NCI-H524 (cell line): Measurements from ENCODE around the gene SWAP70.
"Not testable (repeated sequence)": the region's sequence is repeated elsewhere in the genome, so short reads cannot be mapped to it uniquely, and the experiment has no call there.

Source experiments
- DNase-seq, 2 experiments: peaks; one replicate each; lab custom pipeline; 2025; lab: John Stamatoyannopoulos, UW

The SWAP70 gene

DNA sequence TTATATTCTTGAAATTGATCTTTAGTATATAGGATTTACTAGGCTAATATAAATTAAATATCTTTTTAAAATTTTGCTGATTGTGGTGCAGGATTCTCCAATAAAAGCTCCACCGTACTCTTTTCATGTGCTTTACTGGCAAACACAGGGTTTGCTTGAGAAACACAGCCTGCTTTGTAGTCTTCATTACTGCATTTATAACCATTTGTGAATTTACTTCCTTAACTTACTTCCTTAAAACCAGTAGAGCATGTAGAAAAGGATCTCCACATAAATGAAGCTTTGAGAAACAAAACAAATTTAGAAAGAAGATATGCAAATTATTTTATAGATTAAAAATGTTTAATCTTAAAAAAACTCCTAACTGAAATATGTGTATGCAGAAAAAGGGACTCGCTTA lies 28.8 kb downstream of the SWAP70 start:
- DNase-seq = no peak

DNA sequence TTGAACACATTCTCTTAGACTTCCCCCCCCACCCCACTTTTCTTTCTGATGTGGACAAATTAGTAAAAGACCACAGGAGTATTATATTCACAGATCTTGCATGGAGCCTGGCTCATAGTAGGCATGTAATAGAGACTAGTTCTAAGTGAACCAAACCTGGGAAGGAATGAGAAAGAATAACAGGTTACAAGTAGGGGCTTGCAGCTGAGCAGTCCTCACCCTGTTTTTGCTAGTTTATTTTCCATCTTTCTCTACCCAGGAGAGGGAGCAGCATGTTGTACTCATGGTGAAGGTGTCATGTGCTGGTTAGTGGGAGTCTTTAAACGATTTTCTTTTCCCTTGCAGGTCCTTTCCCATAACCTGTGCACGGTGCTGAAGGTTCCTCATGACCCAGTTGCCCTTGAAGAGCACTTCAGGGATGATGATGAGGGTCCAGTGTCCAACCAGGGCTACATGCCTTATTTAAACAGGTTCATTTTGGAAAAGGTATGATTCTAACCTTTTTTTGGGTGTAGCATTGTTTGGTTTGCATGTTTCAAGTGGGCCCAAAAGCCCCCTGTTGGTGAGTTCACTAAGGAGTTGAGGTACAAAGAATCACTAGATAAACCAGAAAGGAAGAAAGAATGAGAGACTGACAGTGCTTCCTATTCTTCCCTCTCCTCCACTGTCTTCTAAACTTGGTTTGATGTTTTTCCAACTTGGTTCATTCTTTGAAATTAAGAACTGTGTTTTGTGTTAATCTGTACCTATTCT lies 30.1 kb downstream of the SWAP70 start:
- no peak for DNase-seq

DNA sequence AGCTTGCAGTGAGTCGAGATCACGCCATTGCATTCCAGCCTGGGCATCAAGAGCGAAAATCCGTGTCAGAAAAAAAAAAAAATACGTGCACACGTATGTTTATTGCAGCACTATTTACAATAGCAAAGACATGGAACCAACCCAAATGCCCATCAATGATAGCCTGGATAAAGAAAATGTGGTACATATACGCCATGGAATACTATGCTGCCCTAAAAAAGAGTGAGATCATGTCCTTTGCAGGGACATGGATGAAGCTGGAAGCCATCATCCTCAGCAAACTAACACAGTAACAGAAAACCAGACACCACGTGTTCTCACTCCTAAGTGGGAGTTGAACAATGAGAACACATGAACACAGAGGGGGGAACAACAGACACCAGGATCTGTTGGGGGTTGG lies 31.4 kb downstream of the SWAP70 start:
- DNase-seq = not testable (repeated sequence)

DNA sequence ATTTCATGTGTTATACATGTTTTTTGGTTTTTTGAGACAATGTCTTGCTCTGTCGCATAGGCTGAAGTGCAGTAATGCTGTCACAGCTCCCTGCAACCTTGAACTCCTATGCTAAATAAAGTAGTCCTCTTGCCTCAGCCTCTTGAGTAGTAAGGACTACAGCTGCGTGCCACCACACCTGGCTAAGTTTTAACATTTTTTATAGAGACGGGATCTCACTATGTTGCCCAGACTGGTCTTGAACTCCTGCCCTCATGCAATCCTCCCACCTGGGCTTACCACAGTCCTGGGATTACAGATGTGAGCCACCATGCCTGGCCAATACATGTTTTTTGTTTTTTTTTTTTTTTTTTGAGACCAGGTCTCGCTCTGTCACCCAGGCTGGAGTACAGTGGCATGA lies 33.9 kb downstream of the SWAP70 start:
- no peak for DNase-seq

DNA sequence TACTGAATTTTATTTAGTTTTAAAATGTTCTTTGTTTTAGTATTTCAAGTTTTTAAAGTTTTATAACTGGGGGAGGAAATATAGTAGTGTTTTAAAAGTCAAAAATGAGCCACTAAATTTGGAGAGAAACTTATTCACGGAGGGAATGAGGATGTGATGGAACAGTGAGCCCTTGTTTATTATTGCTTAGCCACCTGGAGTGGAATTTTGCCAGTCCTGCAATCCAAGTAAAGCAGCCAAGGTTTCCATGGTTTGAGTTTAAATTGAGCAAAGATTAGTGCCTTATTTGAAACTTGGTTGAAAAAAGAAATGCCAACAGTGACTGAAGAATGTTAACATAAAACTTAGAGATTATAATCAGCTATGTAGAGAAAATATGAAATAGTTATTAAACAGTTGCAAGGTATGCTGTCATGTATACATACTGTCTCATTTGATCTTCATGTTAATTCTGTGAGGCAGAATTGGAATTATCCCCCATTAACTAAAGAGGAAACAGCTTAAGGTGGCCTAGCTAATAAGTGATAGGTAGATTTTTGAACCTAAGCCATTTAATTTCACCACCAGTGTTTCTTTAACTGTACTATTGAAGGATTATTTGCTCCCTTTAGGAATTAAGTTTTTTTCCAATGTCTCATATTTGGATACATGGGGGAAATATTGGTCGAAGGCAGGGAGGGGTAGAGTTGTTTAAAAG lies 36.4 kb downstream of the SWAP70 start:
- DNase-seq = no peak

DNA sequence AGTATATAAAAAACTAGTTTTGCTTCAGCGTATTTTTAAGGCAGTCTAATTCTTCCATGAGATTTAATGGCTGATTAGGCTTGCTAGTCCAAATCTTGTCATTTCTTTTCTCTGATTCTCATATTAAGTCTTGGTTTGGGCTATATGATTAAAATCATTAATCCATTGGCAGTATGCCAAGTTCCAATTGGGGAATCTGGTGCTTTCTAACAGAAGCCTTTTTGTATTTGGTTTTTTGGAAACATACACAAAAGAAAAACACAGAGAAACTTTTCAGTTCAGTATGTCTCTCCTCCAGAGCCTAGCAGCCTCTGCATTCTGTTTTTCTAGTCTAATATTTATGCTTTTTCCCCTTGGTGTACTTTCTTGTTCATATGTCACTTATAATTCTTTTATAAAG lies 37.9 kb downstream of the SWAP70 start:
- DNase-seq = peak; percentile 5 to 43

DNA sequence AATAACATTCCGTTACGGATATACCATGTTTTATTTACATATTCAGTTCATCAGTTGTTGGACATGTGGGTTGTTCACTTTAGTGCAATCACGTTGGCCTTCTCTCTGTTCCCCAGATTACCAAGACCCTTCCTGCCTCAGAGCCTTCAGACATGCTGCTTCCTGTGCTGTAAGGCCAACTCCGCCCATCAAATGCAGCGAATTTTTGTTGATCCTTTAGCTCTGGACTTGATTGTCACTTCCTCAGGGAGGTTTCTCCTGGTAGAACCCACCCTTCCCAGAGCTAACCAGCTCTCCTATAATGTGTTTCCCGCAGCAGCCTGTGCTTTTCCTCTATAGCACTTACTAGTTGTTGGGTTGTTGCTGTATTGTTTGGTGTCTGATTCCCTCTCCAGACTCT lies 39.4 kb downstream of the SWAP70 start:
- no peak for DNase-seq

DNA sequence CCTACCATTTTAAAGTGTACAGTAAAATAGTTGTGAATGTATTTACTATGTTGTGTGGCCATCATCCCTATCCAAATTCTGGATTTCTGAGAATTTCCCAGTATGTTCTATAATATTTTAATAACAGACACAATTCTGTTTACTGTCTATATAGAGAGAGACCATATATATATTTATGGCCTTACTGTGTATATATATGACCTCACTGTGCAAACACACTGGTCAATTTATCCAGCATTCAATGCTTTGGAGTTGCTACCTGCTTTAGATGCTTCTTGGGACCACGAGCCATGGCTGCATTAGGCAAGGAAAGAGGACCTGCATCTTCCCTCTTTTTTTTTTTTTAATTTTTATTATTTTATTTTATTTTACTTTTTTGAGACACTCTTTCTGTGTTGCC lies 40.2 kb downstream of the SWAP70 start:
- DNase-seq = no peak

DNA sequence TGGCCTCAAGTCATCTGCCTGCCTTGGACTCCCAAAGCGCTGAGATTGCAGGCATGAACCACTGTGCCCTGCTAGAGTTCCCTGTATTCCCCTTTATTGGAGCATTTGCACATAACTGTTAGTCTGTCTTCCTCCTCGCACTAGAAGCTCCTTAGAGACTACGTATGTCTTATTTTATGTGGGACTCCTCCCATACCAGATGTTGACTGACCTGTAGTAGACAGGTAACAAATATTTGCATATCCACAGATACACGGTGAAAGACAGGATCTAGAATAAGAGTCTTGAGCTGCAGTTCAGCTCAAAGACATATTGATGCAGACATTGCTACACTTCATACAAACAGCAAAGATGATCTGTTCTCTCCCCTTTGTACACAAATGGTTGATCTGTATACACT lies 40.7 kb downstream of the SWAP70 start:
- DNase-seq = no peak

DNA sequence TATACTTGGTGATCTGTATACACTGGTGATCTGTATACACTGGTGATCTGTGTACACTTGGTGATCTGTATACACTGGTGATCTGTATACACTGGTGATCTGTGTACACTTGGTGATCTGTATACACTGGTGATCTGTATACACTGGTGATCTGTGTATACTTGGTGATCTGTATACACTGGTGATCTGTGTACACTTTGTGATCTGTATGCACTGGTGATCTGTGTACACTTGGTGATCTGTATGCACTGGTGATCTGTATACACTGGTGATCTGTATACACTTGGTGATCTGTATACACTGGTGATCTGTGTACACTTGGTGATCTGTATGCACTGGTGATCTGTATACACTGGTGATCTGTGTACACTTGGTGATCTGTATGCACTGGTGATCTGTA lies 41.5 kb downstream of the SWAP70 start:
- not testable (repeated sequence) for DNase-seq

DNA sequence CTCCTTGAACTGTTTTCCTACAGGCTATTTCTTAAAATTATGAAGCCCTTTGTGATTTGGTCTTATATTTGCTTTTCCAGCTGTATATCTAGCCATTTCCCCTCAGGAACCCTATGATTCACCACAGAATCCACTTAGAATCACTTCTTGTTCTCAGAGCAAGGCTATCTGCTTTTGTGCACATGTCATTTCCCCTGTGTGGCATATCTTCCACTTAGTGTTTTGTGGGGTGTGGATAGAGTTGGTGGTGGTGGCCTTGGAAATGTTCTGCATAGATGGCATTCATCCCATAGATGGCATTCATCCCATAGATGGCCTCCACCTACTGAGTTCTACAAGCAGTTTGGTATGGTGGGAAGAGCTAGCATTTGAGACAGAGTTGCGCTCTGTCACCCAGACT lies 44.7 kb downstream of the SWAP70 start:
- no peak for DNase-seq

DNA sequence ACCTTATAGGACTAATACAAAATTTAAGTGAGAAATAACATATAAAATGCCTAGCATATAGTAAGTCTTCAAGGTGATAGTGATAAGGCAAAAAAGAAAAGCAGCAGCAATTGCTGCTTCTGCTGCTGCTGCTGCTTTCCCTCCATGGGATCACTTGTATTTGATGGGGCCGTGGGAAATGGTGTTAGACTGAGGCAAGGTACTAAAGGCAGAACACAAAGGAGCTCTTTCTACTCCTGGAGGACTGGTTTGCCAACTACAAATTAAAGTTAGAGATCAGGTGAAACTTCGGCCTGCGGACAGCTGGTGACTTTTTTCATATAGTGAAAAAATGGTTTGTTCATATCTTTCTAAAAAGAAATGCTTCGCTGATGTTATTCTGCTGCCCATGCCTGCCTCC lies 46.3 kb downstream of the SWAP70 start:
- no peak for DNase-seq

DNA sequence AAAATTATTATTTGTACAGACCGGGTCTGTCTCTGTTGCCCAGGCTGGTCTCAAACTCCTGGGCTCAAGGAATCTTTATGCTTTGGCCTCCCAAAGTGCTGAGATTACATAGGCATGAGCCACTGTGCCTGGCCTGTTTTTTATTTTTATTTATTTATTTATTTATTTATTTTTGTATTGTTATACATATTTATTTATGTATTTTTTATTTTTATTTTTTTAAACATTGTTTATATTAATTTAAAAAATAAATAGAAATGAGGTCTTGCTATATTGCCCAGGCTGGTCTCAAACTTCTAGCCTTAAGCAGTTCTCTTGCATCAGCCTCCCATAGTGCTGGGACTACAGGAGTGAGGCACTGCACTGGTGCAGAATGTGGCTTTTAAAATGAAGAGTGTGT lies 47.0 kb downstream of the SWAP70 start:
- no peak for DNase-seq

DNA sequence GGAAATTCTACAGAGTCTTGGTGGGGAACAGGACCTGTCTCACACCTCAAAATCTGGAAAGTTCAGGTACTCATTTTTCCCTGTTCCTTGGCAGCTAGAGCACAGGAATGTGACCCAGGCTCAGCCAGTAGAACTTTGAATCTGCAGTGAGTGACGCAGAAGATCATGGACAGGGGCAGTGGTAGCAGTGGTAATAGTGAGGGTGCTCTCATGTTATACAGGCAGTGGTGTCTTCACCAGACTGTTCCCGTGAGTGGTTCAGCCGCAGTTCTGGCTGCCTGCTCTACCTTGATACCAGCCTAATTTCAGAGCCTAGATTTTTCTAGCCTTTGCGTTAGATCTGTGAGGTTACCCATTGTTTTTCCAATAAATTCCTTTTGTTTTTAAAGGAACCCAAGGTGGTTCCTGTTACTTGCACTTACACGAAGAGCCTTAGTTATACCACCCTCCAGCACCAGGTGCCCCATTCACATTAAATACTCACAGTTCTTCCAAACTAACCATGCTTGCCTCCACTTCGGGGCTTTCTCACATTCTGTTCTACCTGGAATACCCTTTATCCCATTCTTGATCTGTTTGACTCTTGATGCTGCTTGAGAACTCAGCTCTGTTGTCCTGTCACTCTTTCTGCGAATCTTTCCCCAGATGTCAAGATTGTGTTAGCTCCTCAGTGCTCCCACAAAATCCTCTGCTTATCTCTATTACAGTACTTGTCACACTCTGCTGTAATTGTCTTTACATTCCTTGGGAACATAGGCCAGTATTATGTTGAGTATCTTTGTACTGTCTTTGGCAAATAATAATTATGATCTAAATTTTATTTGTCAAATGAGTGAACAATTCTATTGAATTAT lies 47.8 kb downstream of the SWAP70 start:
- DNase-seq = no peak

DNA sequence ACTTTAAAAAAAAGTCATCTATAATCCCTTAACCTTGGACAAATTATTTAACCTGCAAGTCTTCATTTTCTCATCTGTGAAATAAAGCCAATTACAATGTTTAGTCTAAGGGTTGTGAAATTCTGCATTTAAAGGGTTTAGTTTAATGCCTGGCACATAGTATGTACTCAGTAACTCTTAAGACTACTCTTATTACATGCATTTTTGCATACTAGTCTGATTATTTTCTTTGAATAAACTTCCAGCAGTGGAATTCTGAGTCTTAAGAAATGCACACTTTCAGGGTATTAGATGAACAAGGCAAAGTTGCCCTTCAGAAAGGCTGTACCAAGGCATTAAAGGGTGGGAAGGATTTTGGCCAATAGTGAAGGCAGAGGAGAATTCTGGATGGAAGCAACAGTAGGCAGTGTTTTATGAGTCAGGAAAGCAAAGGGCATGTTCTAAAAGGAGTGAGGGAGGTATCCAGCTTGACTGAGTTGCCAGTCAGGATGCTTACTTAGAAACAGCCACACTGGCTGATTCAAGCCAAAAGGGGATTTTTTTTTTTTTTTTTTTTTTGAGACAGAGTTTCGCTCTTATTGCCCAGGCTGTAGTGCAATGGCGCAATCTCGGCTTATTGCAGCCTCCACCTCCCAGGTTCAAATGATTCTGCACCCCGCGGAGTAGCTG lies 50.5 kb downstream of the SWAP70 start:
- DNase-seq = no peak

DNA sequence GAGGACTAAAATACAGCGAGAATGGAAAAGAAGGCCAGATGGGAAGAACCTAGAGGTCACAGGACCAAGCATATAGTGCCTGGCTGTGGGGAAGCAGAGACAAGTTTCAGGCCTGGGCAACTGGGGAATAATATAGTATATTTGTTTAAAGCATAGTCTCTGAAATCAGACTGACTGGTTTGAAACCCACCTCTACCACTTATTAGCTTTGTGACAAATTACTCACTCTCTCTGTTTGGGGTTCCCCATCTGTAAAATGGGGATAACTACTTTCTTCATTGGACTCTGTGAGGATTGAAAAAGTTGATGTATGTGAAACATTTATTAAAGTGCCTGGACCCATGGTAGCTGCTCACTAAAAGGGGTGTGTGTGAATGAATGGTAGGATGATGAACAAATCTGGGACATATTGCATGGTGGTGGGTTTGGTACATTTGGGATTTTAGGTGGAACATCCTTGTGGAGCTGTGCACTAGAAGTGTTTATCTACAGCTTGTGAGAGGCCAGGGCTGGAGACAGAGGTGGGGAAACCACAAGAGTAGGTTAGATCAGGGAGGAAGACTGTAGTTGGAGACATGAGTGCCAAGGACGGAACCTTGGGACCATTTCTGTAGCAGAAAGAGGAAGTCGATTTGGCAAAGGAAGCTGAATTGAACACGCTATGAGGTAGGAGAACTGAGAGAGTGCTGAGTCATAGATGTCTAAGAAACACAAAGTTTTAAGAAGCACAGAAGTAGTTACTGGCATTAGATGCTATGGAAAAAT lies 52.6 kb downstream of the SWAP70 start:
- no peak for DNase-seq

DNA sequence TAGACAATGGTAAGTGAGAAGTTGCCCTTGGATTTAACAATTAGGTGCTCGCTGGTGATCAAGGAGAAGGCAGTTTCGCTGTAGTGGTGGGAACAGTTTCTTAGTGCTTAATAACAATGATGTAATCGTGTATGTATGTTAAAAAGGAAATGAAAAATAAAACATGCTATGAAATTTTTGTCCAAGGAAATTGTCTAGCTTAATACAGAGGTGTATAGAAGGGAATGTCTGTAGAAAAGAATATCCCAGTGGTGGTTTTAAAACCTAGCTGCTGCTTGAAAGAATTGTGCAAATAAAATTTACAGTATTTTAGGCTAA lies 53.1 kb downstream of the SWAP70 start:
- DNase-seq = no peak

DNA sequence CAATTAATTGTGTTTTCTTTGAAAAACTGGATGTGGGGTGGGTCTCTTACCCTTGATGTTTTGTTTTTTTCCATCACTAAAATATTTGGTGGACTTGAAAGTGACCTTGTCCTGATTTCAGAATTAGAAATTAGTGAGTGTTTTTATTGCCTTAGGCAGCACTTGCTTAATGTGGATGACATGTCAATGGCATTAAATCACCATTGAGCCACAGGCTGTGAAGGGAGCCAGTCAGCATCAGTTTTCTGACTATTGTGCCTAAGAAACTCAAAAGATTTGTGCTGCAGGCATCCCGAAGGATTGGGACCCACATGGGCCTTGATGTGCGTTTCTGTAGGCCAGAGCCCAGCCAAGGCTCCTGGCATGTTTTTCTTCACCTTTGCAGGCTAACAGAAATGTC lies 53.8 kb downstream of the SWAP70 start:
- no peak for DNase-seq

DNA sequence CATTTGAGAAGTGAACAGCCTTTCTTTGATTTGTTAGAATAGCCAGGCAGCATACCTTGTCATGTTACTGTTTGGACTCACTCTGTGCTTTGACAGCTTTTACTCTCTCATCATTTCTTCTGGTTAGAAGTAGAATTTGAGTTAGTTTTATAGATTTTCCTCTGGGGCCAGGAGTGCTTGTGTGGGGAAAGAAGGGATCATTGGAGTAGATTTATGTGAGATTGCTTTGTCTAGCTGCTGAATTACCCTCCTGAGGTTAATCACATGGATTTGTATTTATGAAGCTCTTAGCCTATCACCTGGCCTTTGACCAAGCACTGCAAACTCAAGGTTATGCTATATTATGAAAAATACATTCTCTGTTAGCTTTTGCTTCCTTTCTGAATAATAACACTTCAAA lies 54.3 kb downstream of the SWAP70 start:
- DNase-seq = no peak

DNA sequence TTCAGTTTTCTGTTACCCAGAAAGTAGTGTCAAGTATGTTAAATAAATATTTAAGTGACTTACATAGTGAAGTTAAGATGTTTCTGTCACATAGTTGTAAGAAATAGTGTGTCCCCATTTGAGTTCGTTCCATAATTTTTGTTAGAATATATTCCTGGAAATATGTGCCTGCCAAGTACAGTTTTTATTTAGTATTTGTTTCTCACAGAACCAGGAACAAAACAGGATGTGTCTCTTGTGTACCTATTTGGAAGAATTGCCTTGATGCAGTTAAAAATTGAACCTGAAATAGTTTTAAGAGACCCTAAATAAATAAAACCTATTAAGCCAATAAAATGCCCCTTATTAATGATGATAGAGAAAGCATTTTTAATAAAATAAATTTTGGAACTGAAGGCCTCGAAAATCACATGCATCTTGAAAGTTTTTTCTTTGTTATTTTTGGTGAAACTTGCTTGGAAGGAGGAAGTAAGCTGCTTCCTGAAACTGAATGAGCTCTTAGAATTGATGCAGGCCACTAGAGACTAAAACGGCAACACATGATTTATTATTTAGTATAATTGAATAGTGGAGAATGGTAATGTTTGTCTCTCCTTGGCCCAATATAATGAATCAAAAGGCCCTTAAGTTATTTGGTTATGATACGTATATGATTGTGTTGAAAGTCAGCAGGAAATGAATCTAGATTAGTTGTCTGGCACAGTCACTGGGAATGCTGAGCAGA lies 55.9 kb downstream of the SWAP70 start:
- DNase-seq = no peak

DNA sequence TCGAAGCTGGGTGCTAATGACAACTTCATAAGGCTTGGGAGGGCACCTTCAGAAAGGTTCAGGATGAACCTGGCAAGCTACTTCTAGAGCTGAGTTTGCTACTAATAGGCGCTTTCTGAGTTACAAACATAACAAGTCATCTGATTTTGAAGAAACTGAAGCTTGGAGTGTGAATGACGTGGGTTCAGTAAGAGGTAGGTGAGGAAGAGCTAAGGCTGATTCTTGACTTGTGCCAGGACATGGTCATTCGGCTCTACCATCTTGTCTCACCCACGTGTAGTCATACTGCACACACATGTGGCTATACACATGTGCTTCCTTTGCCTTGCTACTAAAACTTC lies 56.4 kb downstream of the SWAP70 start:
- DNase-seq = no peak
